A673 (cell line): ENCODE measurements around the gene JMJD7.

Experiments
- CTCF ChIP-seq: fragments of 300-800, 200-600 bp; sonication (generic); conservative IDR thresholded peaks from 2 replicates; pipeline ENCODE4 v1.5.1; 2017; ENCODE audit warnings: low read depth, mild to moderate bottlenecking, antibody characterized with exemption, low read length, moderate library complexity, mixed read lengths
- EZH2 ChIP-seq: fragments of 200-600 bp; sonication (generic); IDR thresholded peaks from 2 replicates; pipeline ENCODE4 v1.6.1; 2017; ENCODE audit warnings: borderline replicate concordance, low read depth, mild to moderate bottlenecking, mixed read lengths, antibody characterized with exemption, low read length; ENCODE audit not compliant: poor library complexity, severe bottlenecking

- TF ChIP-seq CTCF = no peak
- no peak for TF ChIP-seq EZH2
Measured at GRCh38 chr15:41885321-41885720, 57.4 kb downstream of the JMJD7 start.
